ENCODE measurements around the gene PIGP. TPM values are rescaled to one million over a fixed set of nuclear protein-coding genes. Genes with fewer than 3 reads are reported as not detected.

Gene PIGP
- total and polyA plus RNA-seq, 10 of the 15 experiments (the other 5 are each of a cell fraction or from before 2014, with no cell fraction given), result 17.0 to 65.0 (median 29.5) TPM

DNA sequence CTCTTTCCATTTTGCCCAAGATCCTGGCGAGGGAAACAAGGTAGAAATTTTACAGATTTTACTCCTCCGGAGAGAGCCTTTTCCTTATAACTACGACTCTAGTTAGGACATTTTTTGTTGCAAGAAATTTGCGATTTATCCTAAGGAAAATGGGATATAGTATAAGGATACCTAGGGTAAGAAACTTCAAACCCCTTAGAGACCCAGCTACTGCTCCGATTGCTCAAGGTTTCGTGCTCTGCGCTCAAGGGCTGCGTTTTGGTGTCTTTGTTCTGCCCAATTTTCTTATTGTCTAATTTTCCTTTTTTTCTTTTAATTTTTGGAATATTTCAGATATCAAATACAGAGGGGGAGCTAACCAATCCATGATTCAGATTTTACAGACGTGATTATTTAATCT is 1.7 kb upstream of the PIGP start:
- Histone ChIP-seq H3K27ac (ENCODE audit: control insufficient read depth, insufficient read depth) (peak overlapping the region; percentile 4; the same call in 1 of the 2 replicates), H4K20me1 (ENCODE audit: control insufficient read depth, insufficient read depth) (no peaks in the 10 kb centered on the region), H3K27me3 (replicated peaks in 1 of 2; ENCODE audit: control insufficient read depth in 2 of 2, insufficient read depth in 2 of 2, low read length in 1 of 2) (no peaks in the 10 kb centered on the region), H3K9ac (ENCODE audit: control insufficient read depth, insufficient read depth, low read length) (peak overlapping the region; percentile 90), H2AFZ (ENCODE audit: control insufficient read depth, low read depth, low read length) (no peak overlapping the region), H3K79me2 (ENCODE audit: control insufficient read depth, insufficient read depth, low read length) (peaks cover 67% of the 10 kb centered on the region), H3K36me3 (ENCODE audit: control insufficient read depth in 2 of 2, insufficient read depth in 2 of 2, low read length in 1 of 2) (no peaks in the 10 kb centered on the region; a peak in 1 of 4 replicates), H3K4me3 (peak overlapping the region; percentile 90), H3K9me3 (replicated peaks; ENCODE audit: control insufficient read depth, insufficient read depth, low read length) (no peaks in the 10 kb centered on the region), H3K4me2 (ENCODE audit: control insufficient read depth, insufficient read depth) (peak overlapping the region; percentile 85), H3K4me1 (ENCODE audit: control insufficient read depth, insufficient read depth, low read length) (no peaks in the 10 kb centered on the region; the same call in 1 of the 2 replicates)
- ChIA-PET POLR2A (no interaction called here), RAD21 (ENCODE audit: unreplicated experiment) (no interaction called here), SMC1A (ENCODE audit: uncharacterized antibody, unreplicated experiment) (interaction anchor here (1.7 kb wide), 1 partner anchor 98 kb away, joined by 6 read pairs; no protein-coding TSS in a partner anchor), CTCF (interaction anchor here (1.8 kb wide), 1 partner anchor 97 kb away, joined by 8 read pairs; no protein-coding TSS in a partner anchor)
- WGBS (ENCODE audit: insufficient coverage, insufficient replicate concordance, low lambda C conversion rate, missing lambda C conversion rate), result 54% methylated on average over 9 of the region's 9 CpGs
- BruUV-seq (replicated peaks), result TSS peak; percentile 49
- DNase-seq (ENCODE audit: low read depth, low spot score), result no peak
- FAIRE-seq, result no peak
- intact Hi-C loops (cut with micrococcal nuclease; ENCODE audit: unreplicated experiment), result loop anchor here (5.0 kb wide), 1 partner anchor 87 kb away; no protein-coding TSS in a partner anchor
- no peak for TF ChIP-seq NR2C1 (IDR thresholded peaks at IDR 0.05)
- no peak for TF ChIP-seq SP1 (IDR thresholded peaks at IDR 0.05; ENCODE audit: low read depth, low read length)
- TF ChIP-seq, protein P1, sequence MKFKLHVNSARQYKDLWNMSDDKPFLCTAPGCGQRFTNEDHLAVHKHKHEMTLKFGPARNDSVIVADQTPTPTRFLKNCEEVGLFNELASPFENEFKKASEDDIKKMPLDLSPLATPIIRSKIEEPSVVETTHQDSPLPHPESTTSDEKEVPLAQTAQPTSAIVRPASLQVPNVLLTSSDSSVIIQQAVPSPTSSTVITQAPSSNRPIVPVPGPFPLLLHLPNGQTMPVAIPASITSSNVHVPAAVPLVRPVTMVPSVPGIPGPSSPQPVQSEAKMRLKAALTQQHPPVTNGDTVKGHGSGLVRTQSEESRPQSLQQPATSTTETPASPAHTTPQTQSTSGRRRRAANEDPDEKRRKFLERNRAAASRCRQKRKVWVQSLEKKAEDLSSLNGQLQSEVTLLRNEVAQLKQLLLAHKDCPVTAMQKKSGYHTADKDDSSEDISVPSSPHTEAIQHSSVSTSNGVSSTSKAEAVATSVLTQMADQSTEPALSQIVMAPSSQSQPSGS (IDR thresholded peaks at IDR 0.05; ENCODE audit: low read length), result no peak
- TF ChIP-seq TBL1XR1 (IDR thresholded peaks at IDR 0.05; ENCODE audit: low read depth, low read length), result no peak
- TF ChIP-seq KAT2A (conservative IDR thresholded peaks at IDR 0.05; ENCODE audit: control insufficient read depth, low read depth, low read length), result no peak
- TF ChIP-seq, protein P2, sequence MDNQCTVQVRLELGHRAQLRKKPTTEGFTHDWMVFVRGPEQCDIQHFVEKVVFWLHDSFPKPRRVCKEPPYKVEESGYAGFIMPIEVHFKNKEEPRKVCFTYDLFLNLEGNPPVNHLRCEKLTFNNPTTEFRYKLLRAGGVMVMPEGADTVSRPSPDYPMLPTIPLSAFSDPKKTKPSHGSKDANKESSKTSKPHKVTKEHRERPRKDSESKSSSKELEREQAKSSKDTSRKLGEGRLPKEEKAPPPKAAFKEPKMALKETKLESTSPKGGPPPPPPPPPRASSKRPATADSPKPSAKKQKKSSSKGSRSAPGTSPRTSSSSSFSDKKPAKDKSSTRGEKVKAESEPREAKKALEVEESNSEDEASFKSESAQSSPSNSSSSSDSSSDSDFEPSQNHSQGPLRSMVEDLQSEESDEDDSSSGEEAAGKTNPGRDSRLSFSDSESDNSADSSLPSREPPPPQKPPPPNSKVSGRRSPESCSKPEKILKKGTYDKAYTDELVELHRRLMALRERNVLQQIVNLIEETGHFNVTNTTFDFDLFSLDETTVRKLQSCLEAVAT (IDR thresholded peaks at IDR 0.05), result peak; percentile 49; the same call in 1 of the 2 replicates
- TF ChIP-seq PML (IDR thresholded peaks at IDR 0.05; ENCODE audit: low read length), result no peak
- no peak for TF ChIP-seq LARP7 (IDR thresholded peaks at IDR 0.05)
- in situ Hi-C loops (cut with MboI), result no loop called here
- no peak for ATAC-seq
